Activated CD4-positive, CD25-positive, alpha-beta regulatory T cell treated with anti-CD3 and anti-CD28 coated beads, Interleukin-2, amount 50 U/mL, for 72 hours (primary cell): ENCODE data around the gene LRFN5.

ENCODE experiments used
- DNase-seq: peaks from one replicate; pipeline ENCODE4 v3.0.0; 2021

The LRFN5 gene

GRCh38 chr14:41783403-41783802, 176.7 kb downstream of the LRFN5 start:
- DNase-seq: no peak

- DNase-seq: no peak
Measured at GRCh38 chr14:41785696-41786095, 179.0 kb downstream of the LRFN5 start.

- no peak for DNase-seq
Measured at GRCh38 chr14:41799817-41800216, 193.1 kb downstream of the LRFN5 start.

GRCh38 chr14:41805633-41806032, 199.0 kb downstream of the LRFN5 start:
- DNase-seq: no peak

GRCh38 chr14:41806366-41806975, 199.8 kb downstream of the LRFN5 start:
- DNase-seq: no peak

GRCh38 chr14:41810362-41810761, 203.7 kb downstream of the LRFN5 start:
- DNase-seq: no peak

GRCh38 chr14:41817626-41818025, 210.9 kb downstream of the LRFN5 start:
- no peak for DNase-seq

GRCh38 chr14:41824441-41824840, 217.8 kb downstream of the LRFN5 start:
- DNase-seq: no peak

GRCh38 chr14:41825622-41826021, 218.9 kb downstream of the LRFN5 start:
- DNase-seq: no peak

GRCh38 chr14:41830714-41831406, 224.2 kb downstream of the LRFN5 start:
- no peak for DNase-seq

GRCh38 chr14:41839661-41840060, 233.0 kb downstream of the LRFN5 start:
- DNase-seq: no peak

GRCh38 chr14:41859336-41859735, 252.7 kb downstream of the LRFN5 start:
- DNase-seq: no peak

GRCh38 chr14:41860586-41860985, 253.9 kb downstream of the LRFN5 start:
- DNase-seq: no peak

- DNase-seq: no peak
Measured at GRCh38 chr14:41865894-41866293, 259.2 kb downstream of the LRFN5 start.

GRCh38 chr14:41868396-41868795, 261.7 kb downstream of the LRFN5 start:
- DNase-seq: no peak

GRCh38 chr14:41872931-41873685, 266.4 kb downstream of the LRFN5 start:
- no peak for DNase-seq

- no peak for DNase-seq
Measured at GRCh38 chr14:41873686-41874317, 267.1 kb downstream of the LRFN5 start.

- no peak for DNase-seq
Measured at GRCh38 chr14:41875116-41875515, 268.4 kb downstream of the LRFN5 start.

- DNase-seq: no peak
Measured at GRCh38 chr14:41878321-41878720, 271.6 kb downstream of the LRFN5 start.

GRCh38 chr14:41891624-41892023, 284.9 kb downstream of the LRFN5 start:
- no peak for DNase-seq

GRCh38 chr14:41899416-41899815, 292.7 kb downstream of the LRFN5 start:
- no peak for DNase-seq

GRCh38 chr14:41900644-41901043, 294.0 kb downstream of the LRFN5 start:
- no peak for DNase-seq

- DNase-seq: no peak
Measured at GRCh38 chr14:41901089-41901488, 294.4 kb downstream of the LRFN5 start.
